ENCODE results near the gene CIRBP. TPM values are rescaled to one million over a fixed set of nuclear protein-coding genes. Genes with fewer than 3 reads are reported as not detected.
A peak's percentile ranks its signal among the peaks of the same experiment; 100 is the strongest.

Gene CIRBP
- total RNA-seq, 1 donor from 2014 or later = 403 TPM

DNA sequence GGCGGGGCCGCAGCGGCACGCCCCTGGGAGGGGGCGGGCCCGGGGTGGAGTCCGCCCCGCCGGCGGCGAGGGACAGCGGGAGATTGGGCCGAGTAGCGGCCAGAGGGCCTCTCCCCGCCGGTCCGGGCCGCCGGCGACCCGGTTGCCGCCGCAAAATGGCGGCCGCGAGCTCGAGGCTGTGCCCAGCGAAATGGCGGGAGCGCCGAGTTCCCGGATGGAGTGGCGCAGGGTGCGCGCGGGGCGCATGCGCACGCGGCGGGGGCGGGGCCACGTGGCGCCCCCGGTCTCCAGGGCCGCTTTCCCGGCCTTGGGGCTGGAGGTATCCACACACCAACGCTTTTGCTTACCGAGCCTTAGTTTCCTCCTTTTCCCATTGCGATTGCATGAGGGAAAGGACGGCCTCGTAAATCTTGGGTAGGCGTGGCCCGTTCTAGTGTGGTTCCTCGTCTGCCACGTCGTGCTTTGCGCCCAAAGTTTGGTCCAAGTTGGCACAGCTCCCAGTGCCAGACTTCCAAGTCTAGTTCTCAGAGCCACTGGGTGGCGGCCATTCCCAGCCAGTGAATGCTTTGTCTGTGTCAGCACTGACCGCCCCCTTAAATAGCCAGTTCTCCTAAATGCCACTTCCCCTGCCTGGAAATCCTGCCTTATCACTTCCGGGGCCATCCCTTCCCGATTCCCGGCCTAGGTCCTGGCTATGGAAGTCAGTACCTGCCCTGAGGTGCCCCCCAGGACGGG is 513 bp downstream of the CIRBP start:
- H3K27me3 ChIP-seq (ENCODE audit: control insufficient read depth, insufficient read depth, low read length) = no peaks in the 10 kb centered on the region
- no peak for DNase-seq (ENCODE audit: low read depth)

DNA sequence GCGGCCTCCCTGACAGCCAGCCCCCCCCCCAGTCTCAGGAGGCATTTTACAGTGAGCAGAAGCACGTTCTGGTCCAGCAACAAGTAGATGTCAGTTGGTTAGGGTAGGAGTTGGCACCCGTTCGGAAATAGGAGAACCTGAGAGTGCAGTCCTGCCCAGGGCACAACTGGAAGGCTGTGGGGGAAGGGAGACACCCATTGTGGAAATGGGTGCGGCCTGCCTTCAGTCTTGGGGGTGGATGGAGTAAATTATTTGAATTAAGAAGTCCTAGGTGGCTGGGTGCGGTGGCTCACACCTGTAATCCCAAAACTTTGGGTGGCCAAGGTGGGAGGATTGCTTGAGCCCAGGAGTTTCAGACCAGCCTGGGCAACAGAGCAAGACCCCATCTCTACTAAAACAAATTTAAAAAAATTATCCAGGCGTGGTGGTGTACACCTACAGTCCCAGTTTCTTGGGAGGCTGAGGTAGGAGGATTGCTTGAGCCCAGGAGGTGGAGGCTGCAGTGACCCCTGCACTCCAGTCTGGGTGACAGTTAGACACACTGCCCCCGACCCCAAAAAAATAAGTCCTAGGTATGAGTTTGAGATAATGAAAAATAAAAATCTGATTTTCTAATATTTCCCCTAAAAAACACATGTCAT is 1.2 kb downstream of the CIRBP start:
- H3K4me3 ChIP-seq (ENCODE audit: low read depth, low read length) = peak overlapping the region; percentile 51

More for the DNA sequence above, 513 bp downstream of the CIRBP start:
- Histone ChIP-seq H3K4me3 (ENCODE audit: low read depth, low read length) (peak overlapping the region; percentile 51), H3K36me3 (ENCODE audit: control insufficient read depth, insufficient read depth, low read length) (peaks cover 7% of the 10 kb centered on the region)
- TF ChIP-seq, protein P1, sequence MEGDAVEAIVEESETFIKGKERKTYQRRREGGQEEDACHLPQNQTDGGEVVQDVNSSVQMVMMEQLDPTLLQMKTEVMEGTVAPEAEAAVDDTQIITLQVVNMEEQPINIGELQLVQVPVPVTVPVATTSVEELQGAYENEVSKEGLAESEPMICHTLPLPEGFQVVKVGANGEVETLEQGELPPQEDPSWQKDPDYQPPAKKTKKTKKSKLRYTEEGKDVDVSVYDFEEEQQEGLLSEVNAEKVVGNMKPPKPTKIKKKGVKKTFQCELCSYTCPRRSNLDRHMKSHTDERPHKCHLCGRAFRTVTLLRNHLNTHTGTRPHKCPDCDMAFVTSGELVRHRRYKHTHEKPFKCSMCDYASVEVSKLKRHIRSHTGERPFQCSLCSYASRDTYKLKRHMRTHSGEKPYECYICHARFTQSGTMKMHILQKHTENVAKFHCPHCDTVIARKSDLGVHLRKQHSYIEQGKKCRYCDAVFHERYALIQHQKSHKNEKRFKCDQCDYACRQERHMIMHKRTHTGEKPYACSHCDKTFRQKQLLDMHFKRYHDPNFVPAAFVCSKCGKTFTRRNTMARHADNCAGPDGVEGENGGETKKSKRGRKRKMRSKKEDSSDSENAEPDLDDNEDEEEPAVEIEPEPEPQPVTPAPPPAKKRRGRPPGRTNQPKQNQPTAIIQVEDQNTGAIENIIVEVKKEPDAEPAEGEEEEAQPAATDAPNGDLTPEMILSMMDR (IDR thresholded peaks at IDR 0.05; ENCODE audit: insufficient read depth, low read length, poor library complexity, severe bottlenecking) = peak; percentile 2

DNA sequence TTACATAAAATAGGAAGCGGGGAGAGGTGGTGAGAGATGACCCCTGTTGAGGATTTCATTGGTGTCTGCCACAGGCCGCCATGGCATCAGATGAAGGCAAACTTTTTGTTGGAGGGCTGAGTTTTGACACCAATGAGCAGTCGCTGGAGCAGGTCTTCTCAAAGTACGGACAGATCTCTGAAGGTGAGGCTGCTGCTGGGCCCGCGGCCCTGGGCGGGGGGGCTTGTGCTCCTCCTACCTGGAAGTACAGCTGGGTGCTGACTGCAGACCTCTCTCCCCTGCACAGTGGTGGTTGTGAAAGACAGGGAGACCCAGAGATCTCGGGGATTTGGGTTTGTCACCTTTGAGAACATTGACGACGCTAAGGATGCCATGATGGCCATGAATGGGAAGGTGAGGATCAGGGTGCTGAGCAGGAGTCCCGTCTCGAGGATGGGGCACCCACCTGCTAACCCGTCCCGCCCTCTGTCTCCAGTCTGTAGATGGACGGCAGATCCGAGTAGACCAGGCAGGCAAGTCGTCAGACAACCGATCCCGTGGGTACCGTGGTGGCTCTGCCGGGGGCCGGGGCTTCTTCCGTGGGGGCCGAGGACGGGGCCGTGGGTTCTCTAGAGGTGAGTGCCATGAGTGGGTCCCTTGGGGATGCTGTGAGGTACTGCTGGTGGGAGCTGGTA is 1.9 kb downstream of the CIRBP start:
- Histone ChIP-seq H3K36me3 (ENCODE audit: control insufficient read depth, insufficient read depth, low read length) (peaks cover 7% of the 10 kb centered on the region), H3K4me3 (ENCODE audit: low read depth, low read length) (peak overlapping the region; percentile 2), H3K27me3 (ENCODE audit: control insufficient read depth, insufficient read depth, low read length) (no peaks in the 10 kb centered on the region)
- TF ChIP-seq, protein P1 (IDR thresholded peaks at IDR 0.05; ENCODE audit: insufficient read depth, low read length, poor library complexity, severe bottlenecking) = no peak
- no peak for DNase-seq (ENCODE audit: low read depth)

More for the DNA sequence above, 1.2 kb downstream of the CIRBP start:
- TF ChIP-seq, protein P1 (IDR thresholded peaks at IDR 0.05; ENCODE audit: insufficient read depth, low read length, poor library complexity, severe bottlenecking) = no peak
- no peaks in the 10 kb centered on the region for H3K27me3 ChIP-seq (ENCODE audit: control insufficient read depth, insufficient read depth, low read length)
- peaks cover 7% of the 10 kb centered on the region for H3K36me3 ChIP-seq (ENCODE audit: control insufficient read depth, insufficient read depth, low read length)
- no peak for DNase-seq (ENCODE audit: low read depth)

DNA sequence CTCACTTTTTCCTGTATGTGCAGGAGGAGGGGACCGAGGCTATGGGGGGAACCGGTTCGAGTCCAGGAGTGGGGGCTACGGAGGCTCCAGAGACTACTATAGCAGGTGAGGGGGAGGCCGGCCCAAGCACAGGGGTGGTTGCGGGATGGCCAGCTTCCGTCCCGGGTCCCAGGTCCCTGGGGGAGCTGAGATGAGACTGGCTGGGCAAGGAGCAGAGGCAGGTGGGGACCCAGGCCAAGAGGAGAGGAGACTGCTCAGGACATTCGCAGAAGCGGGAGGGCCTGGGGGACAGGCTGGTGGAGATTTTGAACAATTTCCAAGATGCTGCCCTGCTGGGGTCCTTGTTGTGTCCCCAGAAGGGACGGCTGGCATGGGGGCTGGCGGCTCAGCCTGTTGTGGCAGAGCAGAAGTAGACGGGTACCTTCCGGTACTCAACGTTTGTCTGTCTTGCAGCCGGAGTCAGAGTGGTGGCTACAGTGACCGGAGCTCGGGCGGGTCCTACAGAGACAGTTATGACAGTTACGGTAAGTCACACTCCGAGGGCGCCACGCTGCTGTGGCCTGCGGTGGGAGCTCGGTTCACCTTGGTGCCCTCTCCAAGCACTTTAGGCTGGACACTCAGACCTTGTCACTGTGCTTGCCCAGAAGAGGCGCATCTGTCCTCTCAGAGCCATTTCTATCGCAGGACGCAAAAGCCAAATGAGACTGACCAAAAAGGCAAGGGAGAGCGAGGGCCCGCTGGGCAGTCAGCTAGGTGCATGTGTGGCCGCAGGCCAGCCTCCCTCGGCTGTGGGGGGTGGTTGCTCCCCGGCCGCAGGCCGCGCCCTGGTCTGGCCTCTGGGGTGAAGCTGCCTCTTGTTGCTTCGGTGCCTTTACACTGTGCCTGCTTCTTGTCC is 2.6 kb downstream of the CIRBP start:
- TF ChIP-seq, protein P1 (IDR thresholded peaks at IDR 0.05; ENCODE audit: insufficient read depth, low read length, poor library complexity, severe bottlenecking) = no peak
- no peak for DNase-seq (ENCODE audit: low read depth)
- Histone ChIP-seq H3K36me3 (ENCODE audit: control insufficient read depth, insufficient read depth, low read length) (peaks cover 7% of the 10 kb centered on the region), H3K4me3 (ENCODE audit: low read depth, low read length) (no peak overlapping the region), H3K27me3 (ENCODE audit: control insufficient read depth, insufficient read depth, low read length) (no peaks in the 10 kb centered on the region)

DNA sequence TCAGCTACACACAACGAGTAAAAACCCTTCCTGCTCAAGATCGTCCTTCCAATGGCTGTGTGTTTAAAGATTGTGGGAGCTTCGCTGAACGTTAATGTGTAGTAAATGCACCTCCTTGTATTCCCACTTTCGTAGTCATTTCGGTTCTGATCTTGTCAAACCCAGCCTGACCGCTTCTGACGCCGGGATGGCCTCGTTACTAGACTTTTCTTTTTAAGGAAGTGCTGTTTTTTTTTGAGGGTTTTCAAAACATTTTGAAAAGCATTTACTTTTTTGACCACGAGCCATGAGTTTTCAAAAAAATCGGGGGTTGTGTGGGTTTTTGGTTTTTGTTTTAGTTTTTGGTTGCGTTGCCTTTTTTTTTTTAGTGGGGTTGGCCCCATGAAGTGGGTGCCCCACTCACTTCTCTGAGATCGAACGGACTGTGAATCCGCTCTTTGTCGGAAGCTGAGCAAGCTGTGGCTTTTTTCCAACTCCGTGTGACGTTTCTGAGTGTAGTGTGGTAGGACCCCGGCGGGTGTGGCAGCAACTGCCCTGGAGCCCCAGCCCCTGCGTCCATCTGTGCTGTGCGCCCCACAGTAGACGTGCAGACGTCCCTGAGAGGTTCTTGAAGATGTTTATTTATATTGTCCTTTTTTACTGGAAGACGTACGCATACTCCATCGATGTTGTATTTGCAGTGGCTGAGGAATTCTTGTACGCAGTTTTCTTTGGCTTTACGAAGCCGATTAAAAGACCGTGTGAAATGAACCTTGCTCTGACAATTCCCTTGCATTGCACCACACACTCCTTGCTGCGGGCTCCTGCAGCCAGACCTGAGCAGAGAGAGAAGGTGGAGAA is 3.5 kb downstream of the CIRBP start:
- Histone ChIP-seq H3K4me3 (ENCODE audit: low read depth, low read length) (no peak overlapping the region), H3K36me3 (ENCODE audit: control insufficient read depth, insufficient read depth, low read length) (peaks cover 7% of the 10 kb centered on the region), H3K27me3 (ENCODE audit: control insufficient read depth, insufficient read depth, low read length) (no peaks in the 10 kb centered on the region)
- no peak for DNase-seq (ENCODE audit: low read depth)
- TF ChIP-seq, protein P1 (IDR thresholded peaks at IDR 0.05; ENCODE audit: insufficient read depth, low read length, poor library complexity, severe bottlenecking) = no peak
